ENCODE data around the gene RASAL2.

RASAL2 gene

GRCh38 chr1:178470411-178470960 is 376.6 kb downstream of the RASAL2 start:
- no peak for DNase-seq

GRCh38 chr1:178472531-178472930 is 378.6 kb downstream of the RASAL2 start:
- DNase-seq: no peak

DNA sequence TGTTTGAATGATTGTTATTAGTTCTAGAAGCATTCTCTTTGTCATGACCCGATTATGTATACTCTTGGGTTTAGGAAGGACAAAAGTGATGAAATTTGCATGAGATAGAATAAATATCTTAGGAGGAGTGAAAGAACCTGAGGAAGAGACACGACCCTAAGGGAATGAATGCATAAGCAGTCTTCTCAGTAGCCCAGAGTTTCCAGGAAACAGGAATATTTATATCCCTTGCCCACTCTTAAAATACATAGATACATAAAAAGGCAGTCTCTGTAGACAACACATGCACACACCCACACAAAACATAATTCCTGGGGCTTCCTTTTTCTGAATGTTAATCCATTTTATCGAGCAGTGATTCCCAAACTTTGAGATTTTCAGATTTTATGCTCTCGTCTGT is 383.5 kb downstream of the RASAL2 start:
- no peak for DNase-seq

DNA sequence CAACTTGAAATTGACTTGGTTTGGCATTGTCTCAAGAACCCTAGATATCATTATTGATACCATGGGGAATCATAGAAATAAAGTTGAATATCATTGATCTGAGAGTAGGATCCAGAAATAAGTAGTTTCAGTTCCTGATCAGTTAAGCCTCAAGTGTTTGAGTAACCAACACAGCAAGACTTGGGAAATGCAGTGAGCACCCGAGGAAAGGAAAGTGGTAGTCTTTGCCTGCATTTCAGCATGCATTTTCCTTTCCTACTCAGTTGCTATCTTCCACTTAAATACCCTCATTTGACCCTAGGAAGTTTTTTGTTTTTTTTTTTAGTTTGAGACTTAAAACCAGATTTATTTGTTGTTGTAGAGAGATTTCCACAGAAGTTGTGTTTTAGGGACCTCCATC is 383.9 kb downstream of the RASAL2 start:
- no peak for DNase-seq

DNA sequence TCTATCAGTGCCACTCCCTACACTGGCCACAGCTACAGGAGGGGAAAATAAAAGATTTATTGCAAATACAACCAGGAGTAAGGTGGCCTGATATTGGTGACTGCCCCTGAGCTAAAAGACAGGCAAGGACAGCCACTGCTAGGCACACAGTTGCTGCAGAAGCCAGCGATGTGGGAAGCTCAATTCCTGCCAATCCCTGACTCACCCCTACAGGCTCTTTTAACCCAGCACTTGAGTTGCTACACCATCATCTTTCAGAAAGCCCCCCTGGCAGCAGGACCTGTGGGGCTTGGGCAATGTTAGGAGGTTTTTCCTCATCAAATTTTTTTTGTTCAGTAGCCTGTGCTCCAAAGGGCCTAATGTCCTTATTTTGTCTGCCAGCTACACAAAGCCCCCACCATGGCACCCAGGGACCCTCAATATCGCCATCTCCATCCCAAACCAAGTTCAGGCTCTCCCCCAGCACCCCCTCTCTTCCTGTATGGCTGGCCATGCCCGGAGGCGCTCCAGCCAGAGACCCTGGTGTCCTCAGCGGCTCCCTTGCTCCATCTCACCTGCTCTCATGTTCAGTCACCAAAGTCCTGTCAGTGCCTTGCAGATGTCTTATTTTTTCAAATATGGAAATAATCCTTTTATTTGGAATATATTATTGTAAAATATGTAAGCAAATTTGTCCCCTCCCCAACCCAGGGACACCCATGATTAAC is 389.5 kb downstream of the RASAL2 start:
- no peak for DNase-seq

DNA sequence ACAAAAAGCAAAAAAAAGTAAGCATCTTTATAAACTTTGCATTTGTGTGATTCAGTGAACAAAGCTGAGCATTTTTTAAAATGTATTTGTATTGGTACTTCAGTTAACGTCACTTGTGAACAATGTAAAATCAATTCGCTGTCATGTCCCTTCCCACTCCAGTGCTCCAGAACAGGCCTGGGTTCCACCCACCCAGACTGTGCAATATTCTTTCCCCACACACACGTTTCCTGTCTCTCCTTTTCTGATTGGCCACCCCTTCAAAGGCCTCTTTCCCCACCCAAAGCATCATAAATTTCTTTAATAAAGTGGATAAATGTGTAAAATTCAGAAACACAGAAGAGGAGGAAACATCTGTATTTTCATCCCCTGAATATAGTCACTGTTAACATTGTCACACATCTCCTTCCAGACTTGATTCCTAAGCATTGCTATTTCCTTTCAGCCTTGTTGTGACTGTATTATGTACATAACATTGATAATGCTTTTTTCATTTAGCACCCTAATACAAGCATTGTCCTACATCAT is 390.9 kb downstream of the RASAL2 start:
- no peak for DNase-seq

DNA sequence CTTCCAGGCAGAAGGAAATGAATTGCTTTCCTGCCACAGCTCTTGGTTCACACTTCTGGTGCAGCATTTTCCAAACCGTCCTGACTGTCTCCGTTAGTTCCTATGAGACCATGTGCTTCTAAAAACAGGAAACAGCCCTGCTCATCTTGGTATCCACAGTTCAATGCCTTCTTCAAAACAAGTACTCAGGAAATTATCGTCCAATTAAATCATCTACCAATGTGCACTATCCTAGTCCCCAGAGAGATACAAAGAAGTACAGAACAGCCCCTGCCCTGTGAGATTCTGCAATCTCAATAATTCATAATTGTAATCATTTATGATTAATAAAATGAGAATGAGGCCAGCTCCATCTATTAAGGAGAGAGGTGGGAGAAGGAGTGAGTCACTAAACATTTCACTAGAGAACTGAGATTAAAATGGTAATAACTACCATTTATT is 391.7 kb downstream of the RASAL2 start:
- no peak for DNase-seq

GRCh38 chr1:178486100-178487069 is 392.5 kb downstream of the RASAL2 start:
- no peak for DNase-seq

GRCh38 chr1:178487070-178487615 is 393.2 kb downstream of the RASAL2 start:
- no peak for DNase-seq

DNA sequence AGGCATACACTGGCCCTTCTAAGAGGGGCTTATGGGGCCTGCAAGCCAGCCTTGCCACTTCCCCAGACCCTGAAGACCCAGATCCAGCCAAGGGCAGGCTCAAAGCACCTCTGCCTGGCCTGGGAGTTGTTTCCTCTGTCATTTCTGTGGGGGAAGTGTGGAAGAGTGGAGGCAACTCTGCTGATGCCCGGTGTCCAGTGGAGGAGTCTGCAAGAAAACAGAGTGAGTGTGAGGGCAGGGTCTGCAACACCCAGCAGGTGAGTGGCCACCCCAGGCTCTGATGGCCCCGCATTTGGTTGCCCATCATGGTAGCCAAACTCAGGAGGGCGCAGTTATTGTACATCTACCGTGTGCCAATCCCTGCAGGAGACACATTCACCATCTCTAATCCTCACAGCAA is 394.5 kb downstream of the RASAL2 start:
- DNase-seq: no peak

GRCh38 chr1:178489399-178489798 is 395.5 kb downstream of the RASAL2 start:
- no peak for DNase-seq

- no peak for DNase-seq
Observed at GRCh38 chr1:178490136-178490535, 396.2 kb downstream of the RASAL2 start.

- DNase-seq: no peak
Observed at GRCh38 chr1:178490967-178491366, 397.1 kb downstream of the RASAL2 start.

DNA sequence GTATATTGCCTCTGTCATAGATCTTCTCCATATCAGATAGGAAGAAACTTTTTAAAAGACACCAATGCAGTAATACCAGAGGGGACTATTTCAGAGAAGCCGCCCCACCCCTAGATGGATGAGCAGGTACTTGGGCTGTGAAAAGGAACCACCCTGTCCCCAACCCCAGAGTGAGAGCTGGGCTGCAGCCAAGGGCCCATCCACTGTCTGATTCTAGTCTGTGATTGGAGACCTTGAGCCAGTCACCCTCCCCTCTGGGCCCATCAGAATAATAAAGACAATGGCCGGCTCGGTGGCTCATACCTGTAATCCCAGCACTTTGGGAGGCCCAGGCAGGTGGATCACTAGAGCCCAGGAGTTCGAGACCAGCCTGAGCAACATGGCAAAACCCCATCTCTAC is 397.8 kb downstream of the RASAL2 start:
- no peak for DNase-seq

GRCh38 chr1:178492341-178492740 is 398.4 kb downstream of the RASAL2 start:
- no peak for DNase-seq

DNA sequence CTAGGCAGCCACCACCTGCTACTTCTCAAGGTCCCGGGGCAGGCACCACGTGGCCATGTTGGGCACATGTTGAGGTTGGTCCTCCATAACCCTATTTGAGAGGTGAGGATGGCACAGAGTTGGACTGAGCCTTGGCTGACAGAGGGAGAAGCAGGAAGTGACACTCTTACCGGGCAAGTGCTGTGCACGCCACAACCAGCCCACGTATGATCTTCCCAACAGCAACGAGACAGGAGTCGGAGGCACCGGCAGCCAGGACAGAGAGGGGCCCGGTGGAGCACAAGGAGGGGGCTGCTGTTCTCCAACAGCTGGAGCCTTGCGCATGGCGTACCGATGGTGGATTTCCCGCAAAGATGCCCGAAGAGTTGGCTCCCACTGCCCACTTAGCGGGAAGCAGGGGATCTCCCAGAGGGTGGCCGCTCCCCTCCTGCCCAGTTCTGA is 399.4 kb downstream of the RASAL2 start:
- no peak for DNase-seq

DNA sequence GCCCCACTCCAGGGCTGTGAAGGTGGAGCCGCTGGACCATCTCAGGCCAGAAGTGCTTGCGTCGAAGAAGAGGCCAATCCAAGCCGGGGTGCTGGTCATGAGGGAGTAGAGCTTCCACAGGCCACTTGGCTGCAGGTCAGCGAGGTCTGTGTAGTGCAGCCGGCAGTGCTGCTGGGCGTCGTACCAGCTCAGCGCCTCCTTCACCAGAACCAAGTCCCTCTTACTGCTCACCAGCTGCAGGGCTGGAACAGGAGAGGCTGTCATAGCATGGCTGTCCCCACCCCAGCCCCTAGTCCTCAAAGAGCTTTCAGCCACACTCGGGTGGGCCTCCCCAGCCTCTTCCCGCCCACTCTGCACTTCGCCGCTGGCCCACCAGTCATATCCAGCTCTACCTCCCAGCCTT is 400.7 kb downstream of the RASAL2 start:
- no peak for DNase-seq

DNA sequence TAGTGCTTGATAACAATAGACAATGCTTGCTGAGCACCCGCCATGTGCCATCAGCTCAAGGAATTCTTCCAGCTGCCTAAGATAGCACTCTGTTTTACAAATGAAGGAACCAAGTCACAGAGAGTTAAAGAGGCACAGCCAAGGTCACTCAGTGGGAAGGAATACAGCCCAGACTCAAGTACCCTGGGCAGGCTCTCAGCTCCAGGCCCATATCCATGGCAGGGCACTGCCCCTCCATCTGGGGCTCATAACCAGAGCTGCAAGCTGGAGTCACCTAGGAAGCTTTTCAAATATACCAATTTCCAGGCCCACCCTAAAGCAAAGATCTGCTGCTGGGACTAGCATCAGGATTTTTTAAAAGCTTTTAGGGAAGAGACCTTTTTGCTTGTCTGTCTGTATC is 401.3 kb downstream of the RASAL2 start:
- DNase-seq: no peak

DNA sequence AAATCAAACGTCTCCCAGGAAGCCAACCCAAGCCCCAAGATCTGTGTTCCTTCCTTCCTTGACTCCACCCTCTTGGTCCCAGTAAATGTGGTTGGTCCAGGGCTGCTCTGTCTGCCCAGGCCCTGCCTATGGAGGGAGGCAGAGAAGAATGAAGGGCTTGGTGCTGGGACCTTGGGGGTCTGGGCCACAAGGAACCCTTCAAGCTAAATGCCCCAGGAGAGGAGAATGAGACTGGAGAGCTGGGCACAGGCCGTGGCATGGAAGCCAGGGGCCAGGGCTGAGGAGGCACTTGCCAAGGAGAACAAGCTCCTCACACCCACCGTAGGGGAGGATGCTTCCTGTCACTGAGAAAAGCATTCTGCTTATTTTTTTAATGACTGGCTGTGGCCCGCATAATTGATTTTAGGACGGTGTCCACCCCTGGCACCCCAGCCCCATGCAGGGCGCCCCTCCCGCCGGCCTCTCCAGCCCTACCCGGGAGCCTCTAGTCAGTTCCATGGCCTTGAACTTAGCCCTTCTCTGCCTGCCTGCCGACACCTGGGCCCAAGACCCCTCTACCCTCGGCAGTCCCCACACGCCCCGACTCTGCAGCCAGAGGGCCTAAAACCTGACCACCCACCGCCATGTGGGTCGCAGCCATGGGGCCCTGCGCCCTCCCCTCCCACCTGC is 402.0 kb downstream of the RASAL2 start:
- no peak for DNase-seq

- DNase-seq: no peak
Observed at GRCh38 chr1:178496410-178497135, 402.7 kb downstream of the RASAL2 start, which contains the start of gene CLEC20A. TSS of gene CLEC20A (minus strand) at chr1:178496964. CDS start at chr1:178496939, 25 bp downstream.

- DNase-seq: no peak
Observed at GRCh38 chr1:178497903-178498478, 404.1 kb downstream of the RASAL2 start.
